Heart left ventricle (tissue), 13 donors: ENCODE measurements around the gene CER1.

Experiments
- CTCF ChIP-seq, 12 donors: fragments of 200-600 bp; sonication (generic) in 4 of 12; IDR thresholded peaks; one replicate each; pipeline versions ENCODE4 v1.5.0 to v1.8.0; 2018 to 2022; ENCODE audit warnings: antibody characterized with exemption in 12 of 12, mild to moderate bottlenecking in 5 of 12
- POLR2A ChIP-seq, 2 donors: fragments of 450-650 bp; IDR thresholded peaks; one replicate each; pipeline ENCODE4 v1.6.1; 2017; ENCODE audit warnings: antibody characterized with exemption in 2 of 2, mild to moderate bottlenecking in 2 of 2, moderate library complexity in 2 of 2
- donor health status: ischemic (EF 13 %, LVEDD 7.1; RV severe dilation, severe dysfunction).
- donor health status: DM: no; HTN: yes; CAD: no.
- donor health status: DM: no; HTN: no; CAD: no.
- donor health status: ischemic (EF 25% LVEDD 6.9; RV normal size, moderate dysfunction).
- donor health status: ischemic (EF 25% LVEDD 5.7; RV mildly dilated, moderate dysfunction).
- donor health status: ischemic (EF 35%, LVEDD 5.7; RV mildly dilated, moderate dysfunction).
- donor health status: nonischemic (EF 11% LVEDD 7.7; RV severe dilation, severe dysfunction).
- donor health status: DM: yes; HTN: yes; CAD: no.
- donor health status: PGD.
- donor health status: ischemic (EF 29% LVEDD 5.4; RV normal size, mild dysfunction).
- donor health status: nonischemic (EF 23%, LVEDD 6.1; RV moderate dilation, normal function).

- TF ChIP-seq CTCF (IDR thresholded peaks at IDR 0.05) (no peak), POLR2A (IDR thresholded peaks at IDR 0.05) (no peak)
Observed at GRCh38 chr9:14706530-14707140, 15.9 kb downstream of the CER1 start.
